Activated CD8-positive, alpha-beta memory T cell treated with anti-CD3 and anti-CD28 coated beads for 4 hours (primary cell): ENCODE data around the gene CLNK.

Experiments
- DNase-seq, 2 donors: peaks; one replicate each; pipeline ENCODE4 v3.0.0-alpha.2; 2020; ENCODE audit warnings: low read depth in 2 of 2

The CLNK gene

GRCh38 chr4:10612476-10612875 lies 72.1 kb downstream of the CLNK start:
- DNase-seq, result no peak

- DNase-seq, result no peak
Measured at GRCh38 chr4:10611673-10612072, 72.9 kb downstream of the CLNK start.

GRCh38 chr4:10608501-10609219 lies 75.9 kb downstream of the CLNK start:
- no peak for DNase-seq

GRCh38 chr4:10607206-10607605 lies 77.4 kb downstream of the CLNK start:
- no peak for DNase-seq

- no peak for DNase-seq
Measured at GRCh38 chr4:10606483-10607155, 77.9 kb downstream of the CLNK start.

GRCh38 chr4:10605746-10606482 lies 78.7 kb downstream of the CLNK start:
- DNase-seq, result no peak

- DNase-seq, result no peak
Measured at GRCh38 chr4:10605031-10605430, 79.5 kb downstream of the CLNK start.

- DNase-seq, result no peak
Measured at GRCh38 chr4:10599574-10599973, 85.0 kb downstream of the CLNK start.

- no peak for DNase-seq
Measured at GRCh38 chr4:10598829-10599228, 85.7 kb downstream of the CLNK start.

GRCh38 chr4:10596586-10597290 lies 87.8 kb downstream of the CLNK start:
- DNase-seq, result no peak

- no peak for DNase-seq
Measured at GRCh38 chr4:10593130-10593529, 91.4 kb downstream of the CLNK start.

GRCh38 chr4:10590896-10591295 lies 93.7 kb downstream of the CLNK start:
- DNase-seq, result no peak

GRCh38 chr4:10589799-10590198 lies 94.8 kb downstream of the CLNK start:
- DNase-seq, result no peak

GRCh38 chr4:10589321-10589720 lies 95.2 kb downstream of the CLNK start:
- DNase-seq, result no peak

- DNase-seq, result no peak
Measured at GRCh38 chr4:10587697-10588096, 96.9 kb downstream of the CLNK start.

GRCh38 chr4:10587296-10587695 lies 97.3 kb downstream of the CLNK start:
- DNase-seq, result no peak

- DNase-seq, result no peak
Measured at GRCh38 chr4:10584042-10584441, 100.5 kb downstream of the CLNK start.

- no peak for DNase-seq
Measured at GRCh38 chr4:10582951-10583350, 101.6 kb downstream of the CLNK start.

- no peak for DNase-seq
Measured at GRCh38 chr4:10582059-10582686, 102.4 kb downstream of the CLNK start.

- no peak for DNase-seq
Measured at GRCh38 chr4:10581022-10581421, 103.5 kb downstream of the CLNK start.

- DNase-seq, result no peak
Measured at GRCh38 chr4:10579648-10580047, 104.9 kb downstream of the CLNK start.
